ENCODE results near the gene CEP104.

- no peak for TF ChIP-seq CTCF (IDR thresholded peaks at IDR 0.05)
- TF ChIP-seq POLR2A (IDR thresholded peaks at IDR 0.05): no peak
Observed at GRCh38 chr1:3906672-3907020, 49.6 kb upstream of the CEP104 start.
